ENCODE measurements around the gene TOE1.

TOE1 gene

GRCh38 chr1:45326627-45327623, 13.0 kb upstream of the TOE1 start, which contains the start of gene HPDL:
Gene HPDL, plus strand, starts transcription at chr1:45326895. Its CDS starts 254 bp downstream, at chr1:45327149.
- peak; percentile 55 for DNase-seq (ENCODE audit: low spot score)

GRCh38 chr1:45327644-45328515, 12.1 kb upstream of the TOE1 start:
- DNase-seq (ENCODE audit: low spot score) = peak; percentile 35

- DNase-seq (ENCODE audit: low spot score) = no peak
Observed at GRCh38 chr1:45328680-45329079, 11.3 kb upstream of the TOE1 start.

- DNase-seq (ENCODE audit: low spot score) = no peak
Observed at GRCh38 chr1:45329445-45329844, 10.5 kb upstream of the TOE1 start.

DNA sequence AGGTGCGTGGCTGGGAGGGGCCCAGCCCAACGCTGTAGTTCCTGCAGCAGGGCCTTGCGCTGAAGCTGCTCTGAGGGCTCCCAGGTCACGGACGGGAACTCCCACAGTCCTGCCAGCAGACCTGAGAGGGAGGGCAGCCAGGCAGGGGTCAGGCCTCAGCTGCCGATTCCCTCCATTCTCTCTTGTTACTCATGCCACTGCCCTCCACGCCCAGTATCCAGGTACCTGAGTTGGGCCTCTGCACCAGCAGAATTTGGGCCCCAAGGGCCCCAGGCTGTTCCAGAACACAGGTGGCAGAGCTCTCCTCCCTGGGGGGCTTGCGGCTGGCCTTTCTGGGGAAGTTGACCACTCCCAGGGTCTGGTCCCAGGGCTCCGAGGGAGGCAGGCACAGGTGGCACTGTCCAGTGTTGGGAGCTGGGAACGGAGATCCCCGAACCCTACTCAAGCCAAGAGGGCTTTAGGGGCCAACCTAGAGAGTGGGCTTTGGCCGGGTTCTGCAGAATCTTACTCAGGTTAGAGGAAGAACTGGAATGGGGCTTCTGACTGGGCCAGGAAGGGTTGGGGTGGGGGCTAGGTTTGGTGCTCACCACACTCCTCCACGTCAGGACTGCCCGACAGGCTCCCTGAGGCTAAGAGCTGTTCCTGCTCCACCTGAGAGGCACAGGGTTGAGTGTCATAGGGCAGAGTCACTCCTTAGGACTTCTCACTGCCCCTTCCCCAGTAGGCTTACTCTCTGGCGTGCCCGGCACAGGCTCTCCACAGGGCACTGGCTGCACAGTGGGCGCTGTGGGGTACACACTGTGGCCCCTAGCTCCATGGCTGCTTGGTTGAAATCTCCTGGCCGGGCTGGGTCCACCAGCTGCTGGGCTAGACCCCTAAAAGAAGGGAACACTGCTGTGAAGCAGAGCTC, 8.3 kb upstream of the TOE1 start:
- DNase-seq (ENCODE audit: low spot score) = no peak

- no peak for DNase-seq (ENCODE audit: low spot score)
Observed at GRCh38 chr1:45332346-45332720, 7.6 kb upstream of the TOE1 start.

- DNase-seq (ENCODE audit: low spot score) = peak; percentile 93
Observed at GRCh38 chr1:45334308-45335245, 5.4 kb upstream of the TOE1 start.

GRCh38 chr1:45335855-45336324, 4.1 kb upstream of the TOE1 start:
- no peak for DNase-seq (ENCODE audit: low spot score)

DNA sequence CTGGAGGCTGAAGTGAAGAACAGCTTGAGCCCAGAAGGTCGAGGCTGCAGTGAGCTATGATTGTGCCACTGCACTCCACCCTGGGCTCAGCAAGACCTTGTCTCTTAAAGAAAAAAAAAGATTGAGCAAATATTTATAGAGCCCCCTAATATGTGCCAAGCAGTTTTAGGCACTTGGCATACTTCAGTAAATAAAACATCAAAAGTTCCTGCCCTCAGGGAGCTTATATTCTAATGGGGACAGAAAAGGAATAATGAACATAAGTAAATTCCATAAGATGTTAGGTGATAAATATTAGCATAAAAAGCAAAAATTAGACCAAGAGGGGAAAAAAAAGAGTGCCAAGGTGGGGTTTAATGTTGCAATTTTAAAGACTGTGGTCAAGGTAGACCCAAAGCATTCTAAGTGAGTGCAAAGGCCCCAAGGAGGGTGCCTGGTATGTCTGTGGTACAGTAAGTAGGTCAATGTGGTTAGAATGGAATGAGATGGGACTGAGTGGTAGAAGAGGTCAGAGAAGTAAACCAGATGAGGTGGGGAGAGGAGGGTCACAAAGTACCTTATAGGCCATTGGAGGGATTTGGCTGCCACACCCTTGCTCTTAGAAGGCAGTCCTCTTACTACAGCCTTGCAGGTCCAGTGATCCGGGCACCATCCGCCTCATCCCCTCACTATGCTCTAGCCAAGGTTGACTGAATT, 2.2 kb upstream of the TOE1 start:
- DNase-seq (ENCODE audit: low spot score) = no peak

DNA sequence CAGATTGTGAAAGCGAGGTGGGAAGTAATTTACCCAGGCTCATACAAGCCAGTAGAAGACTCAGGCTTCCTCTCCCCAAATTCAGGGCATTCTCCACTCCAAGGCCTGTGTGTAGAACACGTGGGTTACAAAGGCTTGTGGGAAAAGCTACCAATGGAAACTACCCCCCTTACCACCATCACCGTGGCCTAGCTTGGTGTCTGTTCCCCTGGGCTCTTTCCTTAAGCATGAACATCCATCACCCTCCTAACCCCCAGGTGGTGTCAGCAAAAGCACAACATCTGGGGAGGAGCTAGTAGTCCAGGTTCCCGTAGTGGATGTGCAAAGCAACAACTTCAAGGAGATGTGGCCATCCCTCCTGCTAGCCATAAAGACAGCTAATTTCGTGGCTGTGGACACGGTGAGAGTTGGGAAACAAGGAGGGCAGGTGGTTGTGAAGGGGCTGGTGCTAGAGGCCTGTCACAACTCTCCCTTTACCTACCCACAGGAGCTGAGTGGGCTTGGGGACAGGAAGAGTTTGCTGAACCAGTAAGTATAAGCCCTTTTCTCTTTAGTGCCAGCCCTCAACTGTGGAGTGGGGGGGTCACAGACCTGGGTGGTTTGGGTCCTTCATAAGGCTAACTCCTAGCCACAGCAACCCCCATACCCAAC, 971 bp downstream of the TOE1 start:
- DNase-seq (ENCODE audit: low spot score) = no peak

DNA sequence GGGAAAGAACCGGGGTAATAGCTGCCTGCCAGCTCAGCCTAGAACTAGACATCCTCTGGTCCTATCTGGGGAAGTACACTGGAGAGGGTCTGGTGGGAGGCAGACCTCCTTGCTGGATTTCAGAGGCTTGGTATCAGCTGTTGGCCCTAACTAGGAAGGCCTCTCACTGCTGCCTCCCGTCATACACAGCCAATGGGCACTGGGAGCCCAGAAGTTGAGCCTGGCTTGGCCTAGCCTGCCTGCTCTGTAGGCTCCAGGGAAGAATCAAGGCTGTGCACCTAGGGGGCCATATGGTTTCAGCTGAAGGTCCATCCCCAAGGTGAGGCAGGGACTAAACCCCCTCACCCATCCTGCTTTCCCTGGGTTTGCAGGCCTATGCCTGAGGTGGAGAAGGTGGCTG, 4.5 kb downstream of the TOE1 start:
- no peak for DNase-seq (ENCODE audit: low spot score)

DNA sequence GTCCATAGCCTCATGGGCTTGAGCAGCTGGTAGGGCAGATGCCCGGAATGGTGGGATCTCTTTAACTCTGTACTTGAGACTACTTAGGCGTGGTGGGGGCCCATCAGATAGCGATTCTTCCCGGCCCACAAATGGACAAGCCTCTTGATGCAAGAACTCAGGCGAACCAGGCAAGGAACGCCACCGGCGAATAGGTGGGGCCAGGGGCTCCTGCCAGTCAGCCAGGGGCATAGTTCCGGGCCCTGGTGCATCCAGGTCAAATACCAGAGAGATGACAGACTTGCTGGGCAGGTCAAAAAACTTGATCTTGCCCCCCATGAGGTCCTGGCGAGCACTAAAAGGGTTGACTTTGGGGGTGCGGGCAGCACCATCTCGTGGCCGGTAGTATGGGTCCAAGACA, 5.0 kb downstream of the TOE1 start:
- DNase-seq (ENCODE audit: low spot score) = no peak

DNA sequence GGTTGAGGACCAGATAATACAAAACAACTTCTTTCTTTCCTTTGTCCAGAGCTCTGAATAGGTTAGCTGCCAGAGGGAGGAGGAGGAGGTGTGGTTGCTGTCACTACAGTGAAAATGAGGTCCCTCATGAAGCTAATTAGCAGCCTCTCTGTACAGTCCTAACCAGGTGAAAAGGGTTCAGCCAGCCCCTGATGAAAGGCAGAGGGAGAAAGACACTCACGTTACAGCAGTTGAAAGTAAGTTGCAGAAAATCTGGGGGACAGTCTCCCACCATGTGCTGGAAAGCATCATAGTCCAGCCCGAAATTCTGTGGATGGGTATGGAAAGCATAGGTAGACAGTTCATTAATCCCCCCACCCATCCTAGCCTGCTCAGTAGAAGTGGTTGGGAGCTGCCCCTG, 6.5 kb downstream of the TOE1 start:
- no peak for DNase-seq (ENCODE audit: low spot score)

- no peak for DNase-seq (ENCODE audit: low spot score)
Observed at GRCh38 chr1:45348020-45348419, 8.1 kb downstream of the TOE1 start.

DNA sequence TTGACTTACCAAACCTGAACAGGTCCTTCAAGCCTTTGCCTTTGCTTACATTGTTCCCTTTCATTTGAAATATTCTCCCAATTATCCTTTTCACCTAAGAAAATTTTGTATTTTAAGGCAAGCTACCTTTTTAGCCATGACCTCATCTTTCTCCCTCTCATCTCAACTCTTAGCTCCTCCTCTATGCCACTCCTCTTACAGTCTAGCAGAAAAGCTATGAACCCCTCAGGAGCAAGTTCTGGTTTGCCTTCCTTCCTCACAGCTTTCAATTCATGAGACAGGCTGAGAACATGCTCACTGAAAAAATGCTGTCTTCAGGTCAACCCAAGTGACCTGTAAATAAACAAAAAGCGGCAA, 8.6 kb downstream of the TOE1 start:
- DNase-seq (ENCODE audit: low spot score) = no peak

GRCh38 chr1:45348966-45349677, 9.2 kb downstream of the TOE1 start:
- peak; percentile 95 for DNase-seq (ENCODE audit: low spot score)

GRCh38 chr1:45351508-45351907, 11.5 kb downstream of the TOE1 start:
- DNase-seq (ENCODE audit: low spot score) = no peak

DNA sequence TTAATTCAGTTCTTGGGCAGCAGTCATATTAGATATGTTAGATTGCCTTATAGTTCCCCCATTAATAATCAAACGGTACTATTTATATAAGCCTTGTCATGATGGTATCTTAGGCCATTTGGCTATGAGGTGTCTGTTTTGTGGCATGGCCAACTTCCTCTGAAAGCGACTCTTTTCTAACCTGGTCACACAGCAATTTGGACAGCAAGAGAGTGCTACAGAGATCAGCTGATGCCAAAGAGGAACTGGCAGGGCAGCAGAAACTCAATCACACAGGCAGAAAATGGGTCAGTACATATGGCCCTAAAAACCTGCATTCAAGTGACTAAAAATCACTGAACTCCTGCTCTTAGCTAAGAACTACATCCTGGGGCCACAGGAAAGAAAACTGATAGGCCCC, 13.7 kb downstream of the TOE1 start:
- peak; percentile 88 for DNase-seq (ENCODE audit: low spot score)

GRCh38 chr1:45354838-45355237, 14.9 kb downstream of the TOE1 start:
- no peak for DNase-seq (ENCODE audit: low spot score)

Data from cerebellar cortex (tissue), 1 donor.